GM21360 (cell line): Measurements from ENCODE around the gene CFAP97D1.

ENCODE experiments used
- ATAC-seq: cut with Tn5 transposase; IDR thresholded peaks from one replicate; pipeline ENCODE4 v1.9.1; 2021; ENCODE audit warnings: mild to moderate bottlenecking, moderate library complexity; ENCODE audit not compliant: unreplicated experiment

CFAP97D1 gene

GRCh38 chr17:43823350-43824084 lies 43.3 kb downstream of the CFAP97D1 start:
- ATAC-seq, result no peak

- no peak for ATAC-seq
Observed at GRCh38 chr17:43825567-43825966, 45.3 kb downstream of the CFAP97D1 start.

GRCh38 chr17:43826206-43826605 lies 46.0 kb downstream of the CFAP97D1 start:
- no peak for ATAC-seq

DNA sequence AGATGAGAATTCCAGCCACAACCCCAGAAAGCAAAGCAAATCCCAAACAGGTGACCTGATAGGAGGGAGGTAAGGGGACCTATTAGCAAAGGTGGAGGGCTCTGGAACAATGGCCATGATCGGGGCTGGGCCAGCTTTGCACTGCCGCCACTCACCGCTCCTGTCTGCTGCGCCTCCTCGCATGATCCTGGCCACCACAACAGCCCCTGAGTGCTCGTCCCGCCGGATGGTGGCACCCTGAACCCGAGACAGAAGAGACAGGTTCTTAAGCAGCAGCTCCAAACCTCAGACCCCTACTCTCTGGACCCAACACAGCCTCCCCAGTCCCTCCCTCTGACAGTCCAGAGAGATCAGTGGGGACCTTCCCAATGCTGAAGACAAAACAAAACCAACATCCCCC lies 47.4 kb downstream of the CFAP97D1 start:
- ATAC-seq, result no peak

DNA sequence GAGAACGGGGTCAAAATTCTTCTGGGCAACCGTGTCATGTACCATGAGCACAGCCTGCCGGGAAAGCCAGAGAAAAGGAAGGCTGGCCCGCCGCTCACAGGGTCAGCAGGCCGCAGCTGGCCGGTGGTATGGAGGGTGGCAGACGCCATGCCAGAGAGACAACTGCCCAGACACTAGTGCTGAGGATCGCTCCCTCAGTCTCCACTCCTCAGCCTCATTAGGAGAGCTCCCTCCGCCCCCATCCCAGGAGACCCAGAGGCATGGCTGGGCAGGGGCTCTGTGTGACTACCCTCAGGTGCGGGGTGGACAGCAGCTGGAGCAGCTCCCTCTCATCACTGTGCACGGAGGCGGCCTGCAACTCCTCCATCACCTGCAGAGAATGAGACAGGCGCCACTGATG lies 49.5 kb downstream of the CFAP97D1 start:
- no peak for ATAC-seq

DNA sequence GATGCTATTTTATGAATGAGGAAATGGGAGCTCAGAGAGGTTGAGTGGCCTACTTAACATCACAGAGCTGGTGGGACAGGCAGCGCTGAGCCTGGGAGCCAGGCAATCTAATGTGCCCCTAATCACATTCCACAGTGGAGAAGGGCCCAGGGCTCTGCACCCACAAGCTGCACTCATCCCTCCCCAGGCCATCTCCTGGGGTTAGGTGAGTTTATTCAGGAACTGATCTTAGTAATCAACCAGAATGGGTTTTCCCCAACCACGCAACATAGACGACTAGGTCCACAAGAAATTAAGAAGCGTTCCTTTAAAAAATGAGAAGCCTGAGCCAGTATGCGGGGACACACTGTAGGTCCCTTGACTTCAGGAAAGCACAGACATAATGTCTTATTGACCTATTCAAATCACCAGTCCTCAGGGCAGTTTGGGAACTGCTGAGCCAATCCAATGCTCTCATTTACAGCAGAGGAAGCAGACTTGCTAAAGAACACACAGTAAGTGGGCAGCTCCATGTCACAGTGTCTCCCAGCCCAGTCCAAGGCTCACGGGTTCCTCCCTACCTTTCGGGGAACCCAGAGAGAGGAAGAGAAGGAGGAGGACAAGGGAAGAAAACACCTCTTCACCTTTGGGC lies 50.4 kb downstream of the CFAP97D1 start:
- ATAC-seq, result no peak

- ATAC-seq, result no peak
Observed at GRCh38 chr17:43831633-43832032, 51.4 kb downstream of the CFAP97D1 start.

DNA sequence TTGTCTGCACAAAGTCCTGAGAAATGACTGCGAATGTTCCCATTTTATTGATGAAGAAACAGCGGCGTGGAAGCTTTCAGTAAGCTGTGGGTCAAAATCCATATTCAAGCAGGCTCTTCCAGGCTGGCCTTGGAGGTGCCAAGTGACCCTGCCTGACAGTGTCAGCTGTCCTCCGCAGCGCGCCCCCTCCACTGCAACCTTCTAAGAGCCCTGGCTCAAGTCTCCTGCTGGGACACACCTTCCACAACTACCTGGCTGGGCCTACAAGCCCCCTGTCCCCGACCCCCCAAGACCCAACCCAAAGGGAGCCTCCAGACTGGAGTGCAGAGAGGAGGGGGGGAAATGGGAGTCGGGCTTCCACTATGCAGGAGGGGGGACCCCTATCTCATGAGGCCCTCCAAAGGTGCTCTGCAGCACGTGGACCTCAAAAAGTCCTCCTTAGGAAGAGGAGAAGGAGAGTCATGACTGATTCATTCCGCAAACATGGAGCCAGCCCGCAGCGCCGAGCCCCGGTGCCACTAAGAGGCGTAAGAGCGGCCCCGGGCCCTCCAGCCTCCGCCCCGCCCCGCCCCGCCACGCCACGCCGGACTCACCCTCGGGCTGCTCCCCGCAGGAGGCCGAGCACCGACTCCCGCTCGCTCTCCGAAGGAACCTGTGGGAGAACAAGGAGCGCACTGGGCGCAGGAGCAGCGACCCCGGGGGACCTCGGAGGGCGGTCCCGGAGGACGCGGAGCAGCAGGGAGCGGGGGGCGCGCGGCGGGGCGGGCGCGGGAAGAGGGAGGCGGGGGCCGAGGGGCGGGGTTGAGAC lies 52.1 kb downstream of the CFAP97D1 start:
- no peak for ATAC-seq

GRCh38 chr17:43832976-43833829 lies 53.0 kb downstream of the CFAP97D1 start, which contains the start of gene MPP3:
MPP3 (minus strand) TSS chr17:43833146; CDS start chr17:43831906, 1,240 bp downstream.
- ATAC-seq, result no peak

- ATAC-seq, result no peak
Observed at GRCh38 chr17:43834106-43834505, 53.9 kb downstream of the CFAP97D1 start.
